ENCODE data around the gene ESRRG. TPM values are rescaled to one million over a fixed set of nuclear protein-coding genes. Genes with fewer than 3 reads are reported as not detected.
A peak's percentile ranks its signal among the peaks of the same experiment; 100 is the strongest.

The ESRRG gene
- total and polyA plus RNA-seq, 12 donors: 1.2 to 18.0 (median 7.4) TPM

DNA sequence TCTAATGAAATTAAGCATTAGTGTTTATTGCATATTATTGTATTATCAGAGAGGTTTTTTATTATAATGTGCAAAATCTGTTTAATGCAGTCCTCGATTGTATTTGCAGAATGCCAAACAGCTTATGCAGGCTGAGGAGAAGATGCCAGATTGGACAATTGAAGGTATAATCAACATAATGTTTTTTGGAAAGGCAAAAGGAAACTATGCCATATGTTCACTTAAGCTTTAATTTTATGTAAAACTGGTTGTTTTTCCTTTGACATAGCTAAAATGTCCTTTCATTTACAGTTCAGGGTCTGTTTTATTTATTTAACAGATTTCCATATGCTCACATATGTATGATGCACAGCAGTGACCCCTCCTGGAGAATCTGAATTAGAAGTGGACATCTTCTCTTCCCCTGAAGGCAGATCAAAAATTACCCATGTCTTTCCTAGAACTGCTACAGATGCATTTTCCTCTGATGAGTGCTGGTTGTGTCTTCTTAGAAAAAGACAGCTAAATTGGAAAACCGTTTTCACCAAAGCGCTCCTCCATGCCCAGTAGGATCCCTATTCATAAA lies 156.5 kb downstream of the ESRRG start:
- H3K4me3 ChIP-seq: no peak overlapping the region
- H3K27me3 ChIP-seq: no peaks in the 10 kb centered on the region
- H3K9me3 ChIP-seq (replicated peaks in 1 of 3): no peaks in the 10 kb centered on the region
- H3K27ac ChIP-seq: no peak overlapping the region
- peak in 1 of 7 donors; percentile 16 for DNase-seq
- no peaks in the 10 kb centered on the region for H3K4me1 ChIP-seq (replicated peaks in 1 of 2)
- WGBS, 4 donors: 28 to 81% (median 58%) methylated on average over 3 of the region's 3 CpGs
- intact Hi-C loops (cut with DNase I): no loop called here
- no peaks in the 10 kb centered on the region for H3K36me3 ChIP-seq (replicated peaks in 1 of 2)
- TF ChIP-seq, protein P1, sequence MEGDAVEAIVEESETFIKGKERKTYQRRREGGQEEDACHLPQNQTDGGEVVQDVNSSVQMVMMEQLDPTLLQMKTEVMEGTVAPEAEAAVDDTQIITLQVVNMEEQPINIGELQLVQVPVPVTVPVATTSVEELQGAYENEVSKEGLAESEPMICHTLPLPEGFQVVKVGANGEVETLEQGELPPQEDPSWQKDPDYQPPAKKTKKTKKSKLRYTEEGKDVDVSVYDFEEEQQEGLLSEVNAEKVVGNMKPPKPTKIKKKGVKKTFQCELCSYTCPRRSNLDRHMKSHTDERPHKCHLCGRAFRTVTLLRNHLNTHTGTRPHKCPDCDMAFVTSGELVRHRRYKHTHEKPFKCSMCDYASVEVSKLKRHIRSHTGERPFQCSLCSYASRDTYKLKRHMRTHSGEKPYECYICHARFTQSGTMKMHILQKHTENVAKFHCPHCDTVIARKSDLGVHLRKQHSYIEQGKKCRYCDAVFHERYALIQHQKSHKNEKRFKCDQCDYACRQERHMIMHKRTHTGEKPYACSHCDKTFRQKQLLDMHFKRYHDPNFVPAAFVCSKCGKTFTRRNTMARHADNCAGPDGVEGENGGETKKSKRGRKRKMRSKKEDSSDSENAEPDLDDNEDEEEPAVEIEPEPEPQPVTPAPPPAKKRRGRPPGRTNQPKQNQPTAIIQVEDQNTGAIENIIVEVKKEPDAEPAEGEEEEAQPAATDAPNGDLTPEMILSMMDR (IDR thresholded peaks at IDR 0.05): peak in 1 of 6 experiments; percentile 9
- no peak for TF ChIP-seq POLR2A (IDR thresholded peaks at IDR 0.05)

DNA sequence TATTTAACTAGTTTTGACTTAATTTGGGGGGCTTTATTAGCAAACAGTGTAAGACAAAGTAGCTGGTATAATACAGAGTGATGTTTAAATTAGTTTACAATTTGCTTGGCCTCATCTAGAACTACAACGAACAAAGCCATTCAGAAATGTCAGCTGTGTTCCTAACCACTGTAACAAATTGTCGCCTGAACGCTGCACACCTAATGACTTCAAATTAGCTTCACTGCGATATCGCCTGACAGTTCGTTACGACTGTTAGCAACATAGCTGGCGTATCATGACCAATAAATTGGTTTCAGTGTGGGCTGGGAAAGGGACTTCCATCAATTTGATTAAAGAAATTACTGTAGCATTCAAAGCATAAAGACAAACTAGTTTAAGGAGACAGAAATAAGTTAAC lies 160.1 kb downstream of the ESRRG start:
- Histone ChIP-seq H3K4me1 (replicated peaks in 1 of 2) (no peaks in the 10 kb centered on the region), H3K36me3 (replicated peaks in 1 of 2) (no peaks in the 10 kb centered on the region), H3K4me3 (no peak overlapping the region), H3K27ac (no peak overlapping the region), H3K9me3 (replicated peaks in 1 of 3) (no peaks in the 10 kb centered on the region), H3K27me3 (no peaks in the 10 kb centered on the region)
- no peak for DNase-seq
- 88 to 92% (median 90%) methylated on average over 8 of the region's 8 CpGs for WGBS, 4 donors
- intact Hi-C loops (cut with DNase I): no loop called here
- TF ChIP-seq POLR2A (IDR thresholded peaks at IDR 0.05): no peak
- TF ChIP-seq, protein P1 (IDR thresholded peaks at IDR 0.05): no peak

DNA sequence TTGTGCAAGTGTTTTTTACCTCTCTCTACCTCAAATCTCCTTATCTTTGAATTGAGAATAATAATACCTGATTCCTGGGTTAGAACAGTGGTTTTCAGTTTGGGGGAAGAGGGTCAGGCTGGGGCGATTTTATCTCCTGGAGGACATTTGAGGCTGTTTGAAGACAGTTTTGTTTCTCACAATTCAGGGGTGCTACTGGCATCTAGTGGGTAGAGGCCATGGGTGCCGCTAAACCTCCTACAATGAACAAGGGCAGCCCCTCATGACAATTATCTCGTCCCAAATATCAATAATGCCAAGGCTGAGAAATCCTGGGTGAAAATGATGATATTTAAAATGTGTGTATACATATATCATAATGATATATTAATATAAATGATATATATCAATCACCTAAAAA lies 160.8 kb downstream of the ESRRG start:
- WGBS, 4 donors: 67 to 79% (median 67%) methylated on average over 3 of the region's 3 CpGs
- H3K4me1 ChIP-seq (replicated peaks in 1 of 2): no peaks in the 10 kb centered on the region
- no peak for DNase-seq
- H3K9me3 ChIP-seq (replicated peaks in 1 of 3): no peaks in the 10 kb centered on the region
- TF ChIP-seq, protein P1 (IDR thresholded peaks at IDR 0.05): no peak
- no peak for TF ChIP-seq POLR2A (IDR thresholded peaks at IDR 0.05)
- no peak overlapping the region for H3K4me3 ChIP-seq
- no peaks in the 10 kb centered on the region for H3K27me3 ChIP-seq
- no peaks in the 10 kb centered on the region for H3K36me3 ChIP-seq (replicated peaks in 1 of 2)
- intact Hi-C loops (cut with DNase I): no loop called here
- H3K27ac ChIP-seq: no peak overlapping the region

GRCh38 chr1:216560527-216560926 lies 162.7 kb downstream of the ESRRG start:
- Histone ChIP-seq H3K9me3 (replicated peaks in 1 of 3) (no peaks in the 10 kb centered on the region), H3K4me3 (no peak overlapping the region), H3K36me3 (replicated peaks in 1 of 2) (no peaks in the 10 kb centered on the region), H3K27ac (no peak overlapping the region), H3K4me1 (replicated peaks in 1 of 2) (peaks cover 6 to 10% of the 10 kb centered on the region in 2 donors), H3K27me3 (no peaks in the 10 kb centered on the region)
- intact Hi-C loops (cut with DNase I): no loop called here
- TF ChIP-seq, protein P1 (IDR thresholded peaks at IDR 0.05): no peak
- TF ChIP-seq POLR2A (IDR thresholded peaks at IDR 0.05): no peak
- no peak for DNase-seq
- 88 to 93% (median 91%) methylated on average over 11 of the region's 11 CpGs for WGBS, 4 donors
